GM19395 (cell line): Measurements from ENCODE around the gene STX2.

Source experiments
- ATAC-seq: cut with Tn5 transposase; IDR thresholded peaks from one replicate; pipeline ENCODE4 v1.9.1; 2021; ENCODE audit warnings: mild to moderate bottlenecking, moderate library complexity; ENCODE audit not compliant: unreplicated experiment

Gene STX2

DNA sequence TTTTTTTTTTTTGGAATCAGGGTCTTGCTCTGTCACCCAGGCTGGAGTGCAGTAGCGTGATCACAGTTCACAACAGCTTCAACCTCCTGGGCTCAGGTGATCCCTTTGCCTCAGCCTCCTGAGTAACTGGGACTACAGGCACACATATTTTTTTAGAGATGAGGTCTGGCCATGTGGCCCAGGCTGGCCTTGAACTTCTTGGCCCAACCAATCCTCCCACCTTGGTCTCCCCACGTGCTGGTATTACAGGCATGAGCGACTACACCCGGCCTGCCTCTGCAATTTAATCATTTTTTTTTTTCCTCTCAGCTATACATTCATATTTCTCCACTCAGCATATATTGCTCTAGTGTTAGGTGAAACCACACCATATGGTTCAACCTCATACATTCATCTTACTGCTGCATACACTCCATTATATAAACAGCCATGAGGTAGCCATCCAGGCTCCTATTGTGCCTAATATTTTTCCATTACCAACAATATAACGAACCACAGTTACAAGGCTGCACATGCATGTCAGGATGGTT lies 7.1 kb downstream of the STX2 start:
- ATAC-seq, result no peak

DNA sequence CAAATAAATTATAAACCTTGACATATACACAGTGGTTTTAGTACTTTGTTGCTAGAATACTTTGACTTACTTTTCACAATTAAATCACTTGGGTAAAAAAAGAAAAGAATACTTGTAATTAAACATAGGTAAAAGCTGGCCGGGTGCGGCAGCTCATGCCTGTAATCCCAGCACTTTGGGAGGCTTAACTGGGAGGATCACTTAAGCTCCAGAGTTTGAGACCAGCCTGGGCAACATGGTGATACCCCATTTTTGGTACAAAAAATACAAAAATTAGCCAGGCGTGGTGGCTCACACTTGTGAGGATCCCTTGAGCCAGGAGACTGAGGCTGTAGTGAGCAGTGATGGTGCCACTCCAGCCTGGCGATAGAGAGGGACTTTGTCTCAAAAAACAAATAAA lies 7.8 kb downstream of the STX2 start:
- ATAC-seq, result no peak

DNA sequence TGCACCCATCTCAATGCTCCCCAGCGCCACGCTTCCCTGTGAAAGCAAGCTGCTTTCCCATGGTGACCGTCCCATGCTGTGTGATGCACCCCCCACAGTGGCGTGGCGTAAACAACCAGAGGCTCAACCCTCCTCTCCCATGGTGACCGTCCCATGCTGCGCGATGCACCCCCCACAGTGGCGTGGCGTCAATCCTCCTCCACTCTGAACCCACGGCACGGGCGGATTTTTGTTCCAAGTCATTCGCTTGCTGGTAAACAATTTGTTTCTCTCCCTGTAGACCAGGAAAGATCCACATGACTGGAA lies 8.9 kb downstream of the STX2 start:
- no peak for ATAC-seq

DNA sequence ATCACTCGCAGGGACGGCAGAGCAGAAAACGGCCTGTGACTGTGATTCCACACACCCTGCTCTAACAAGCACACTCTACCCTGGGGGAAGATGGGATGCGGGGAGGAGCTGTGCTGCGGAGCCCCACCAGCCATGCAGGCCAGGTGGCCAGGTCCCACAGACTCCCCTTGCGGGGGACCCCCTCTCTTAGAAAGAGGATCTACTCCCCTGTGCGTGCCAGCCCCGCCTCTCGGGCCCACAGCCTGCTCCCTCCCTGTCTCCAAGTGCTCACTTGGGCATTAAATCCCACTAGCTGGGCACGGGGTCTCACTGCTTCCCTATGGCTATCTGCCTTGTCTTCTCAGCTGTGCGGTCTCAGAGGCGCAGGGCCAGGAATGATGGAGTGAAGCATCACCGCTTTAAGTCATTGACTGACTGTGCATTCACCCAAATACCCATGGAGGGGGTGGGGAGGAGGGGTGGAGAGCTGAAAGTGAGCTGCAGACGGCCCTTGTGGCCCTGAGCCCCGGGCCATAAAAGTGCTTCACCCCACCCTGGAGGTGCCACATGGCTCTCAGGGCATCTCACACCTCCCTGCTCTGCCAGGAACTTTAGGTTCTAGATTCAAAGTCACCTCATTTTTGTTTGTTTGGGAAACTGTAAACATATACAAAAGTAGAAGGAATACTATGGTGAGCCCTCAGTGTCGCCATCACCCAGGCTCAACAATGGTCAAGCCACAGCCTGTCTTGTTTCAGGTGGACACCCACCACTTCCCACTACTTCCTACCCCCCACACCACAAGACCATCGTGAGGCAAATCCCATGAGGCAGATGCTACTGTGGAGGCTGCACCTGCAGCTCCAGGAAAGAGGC lies 9.4 kb downstream of the STX2 start:
- ATAC-seq, result no peak

DNA sequence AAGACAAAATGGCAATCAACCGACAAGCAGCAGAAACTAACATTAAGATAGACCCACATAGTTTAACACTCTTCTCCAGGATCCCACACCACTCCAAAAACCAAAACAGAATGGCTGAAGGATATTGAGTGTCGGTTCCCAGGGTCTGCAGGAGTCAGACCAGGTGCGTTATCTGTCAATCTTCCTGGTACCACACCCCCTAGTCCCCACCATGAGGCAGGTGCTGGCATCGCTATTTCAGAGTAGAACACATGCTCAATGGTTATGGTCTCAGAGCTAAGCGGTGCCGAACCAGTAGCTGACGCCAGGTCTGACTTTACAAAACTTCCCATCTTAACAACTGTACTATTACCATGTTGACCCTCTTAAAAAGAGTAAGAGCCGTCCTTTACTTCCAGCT lies 10.2 kb downstream of the STX2 start:
- no peak for ATAC-seq

DNA sequence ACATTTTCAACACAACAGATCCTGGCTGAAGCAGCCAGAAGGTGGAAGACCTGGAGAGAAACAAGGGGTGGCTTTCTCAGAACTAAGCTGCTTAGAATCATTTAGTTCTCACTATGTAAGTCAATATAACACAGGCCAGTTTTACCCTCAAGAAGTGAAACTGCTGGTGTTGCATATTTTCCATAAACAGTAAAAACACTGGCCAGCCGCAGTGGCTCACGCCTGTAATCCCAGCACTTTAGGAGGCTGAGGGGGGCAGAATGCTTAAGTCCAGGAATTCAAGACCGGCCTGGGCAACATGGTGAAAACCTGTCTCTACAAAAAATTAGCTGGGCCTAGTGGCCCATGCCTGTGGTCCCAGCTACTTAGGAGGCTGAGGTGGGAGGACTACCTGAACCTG lies 11.6 kb downstream of the STX2 start:
- no peak for ATAC-seq

DNA sequence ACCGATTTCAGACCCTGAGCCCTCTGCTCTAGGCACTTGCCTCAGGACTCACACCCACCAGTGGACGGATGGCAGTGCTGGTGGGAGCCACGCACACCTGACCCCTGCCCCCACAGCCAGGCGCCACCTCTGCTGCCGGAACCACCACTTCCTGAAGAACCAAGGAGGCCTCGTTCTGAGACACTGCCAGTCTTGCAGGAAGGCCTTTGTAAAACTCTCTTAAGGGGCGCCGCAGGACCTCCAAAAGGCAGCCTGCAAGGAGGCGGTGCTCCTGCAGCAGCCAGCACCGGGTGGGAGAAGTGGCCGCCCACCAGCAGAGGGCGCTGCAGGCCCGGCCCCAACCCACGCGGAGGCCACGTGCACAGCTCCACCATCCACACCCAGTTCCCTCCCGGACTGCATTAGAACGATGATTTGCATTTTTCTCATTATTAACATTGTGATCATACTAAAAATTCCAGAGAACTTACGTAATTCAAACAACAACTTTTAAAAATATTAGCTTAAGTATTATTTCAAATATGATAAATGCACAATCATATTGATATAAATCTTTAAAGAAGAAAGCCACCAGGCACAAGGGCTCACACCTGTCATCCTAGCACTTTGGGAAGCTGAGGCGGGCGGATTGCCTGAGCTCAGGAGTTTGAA lies 12.8 kb downstream of the STX2 start:
- no peak for ATAC-seq

DNA sequence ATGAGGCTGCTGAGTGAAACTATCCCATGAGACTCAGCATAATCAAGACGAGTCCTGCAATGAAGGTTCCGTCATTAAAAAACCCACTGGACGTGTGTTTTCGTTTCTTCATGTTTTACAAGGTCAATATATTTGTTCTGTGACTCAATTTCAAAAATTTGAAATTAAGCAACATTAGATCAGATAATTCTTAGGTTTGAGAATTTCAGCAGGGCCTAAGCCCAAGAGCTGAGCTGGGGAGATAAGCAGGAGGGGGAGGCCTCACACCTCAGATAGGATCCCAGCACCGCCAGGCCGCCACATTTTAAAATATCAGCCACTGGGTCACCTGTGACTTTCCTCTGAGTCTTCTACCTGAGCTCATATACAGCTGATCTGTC lies 13.3 kb downstream of the STX2 start:
- no peak for ATAC-seq

DNA sequence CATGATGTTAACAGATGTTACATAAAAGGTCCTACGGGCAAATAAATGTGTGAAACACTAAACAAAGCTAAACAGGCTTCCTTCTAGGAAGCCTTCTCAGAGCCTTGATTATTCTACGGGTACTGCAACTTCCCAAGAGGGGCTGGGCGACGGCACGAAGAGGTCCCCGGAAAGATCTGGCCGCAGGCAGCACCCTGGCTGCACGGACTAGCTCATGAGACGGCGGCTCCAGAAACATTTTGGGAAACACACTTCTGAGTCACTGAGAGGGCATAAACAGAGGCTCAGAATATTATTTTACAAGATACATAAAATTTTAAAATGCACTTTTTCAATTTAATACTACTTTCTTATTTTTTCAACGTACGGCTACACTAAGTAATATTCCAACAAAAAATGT lies 19.4 kb downstream of the STX2 start:
- ATAC-seq, result no peak

DNA sequence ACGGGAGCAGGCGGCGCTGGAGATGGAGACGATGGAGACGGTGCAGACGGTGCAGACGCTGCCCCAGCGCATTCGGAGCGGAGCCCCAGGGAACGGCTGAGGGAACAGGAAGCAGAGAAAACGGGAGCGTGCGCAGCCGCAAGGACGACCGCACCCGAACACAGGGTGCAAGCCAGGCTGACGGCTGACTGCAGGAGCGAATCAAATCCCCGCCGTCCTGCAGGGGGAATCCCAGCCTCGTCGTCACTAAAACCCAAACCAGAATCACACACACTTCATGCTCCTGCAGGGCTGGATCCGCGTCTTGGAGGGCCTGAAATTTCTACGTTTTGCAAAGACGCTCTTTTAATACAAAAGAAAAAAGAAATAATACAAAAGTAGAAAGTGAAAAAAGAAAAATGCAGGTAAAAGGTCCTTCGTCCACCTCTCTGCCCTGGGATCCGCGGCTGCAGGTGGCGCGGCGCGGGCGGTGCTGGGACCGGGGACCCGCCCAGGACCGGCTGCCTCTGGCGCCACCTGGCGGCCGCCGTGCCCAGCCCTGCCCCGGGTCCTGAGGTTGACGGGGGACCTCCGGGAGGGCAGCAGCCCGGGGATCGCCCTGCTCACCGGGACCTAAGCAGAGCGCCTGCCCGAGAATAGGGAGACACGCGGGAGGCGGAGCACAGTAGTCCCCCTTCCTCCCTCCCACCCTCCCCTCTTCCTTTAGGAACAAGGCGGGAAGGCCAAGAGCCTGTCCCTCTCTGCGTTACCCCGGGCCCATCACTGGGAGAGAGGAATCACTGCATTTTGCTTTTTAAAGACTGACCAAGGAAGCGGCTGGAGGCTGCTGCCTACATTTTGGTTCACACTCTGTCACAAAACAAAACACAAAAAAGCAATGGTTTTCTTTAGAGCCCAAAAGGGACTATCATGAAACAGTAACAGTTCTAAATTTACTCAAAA lies 20.1 kb downstream of the STX2 start:
- peak; percentile 91 for ATAC-seq

DNA sequence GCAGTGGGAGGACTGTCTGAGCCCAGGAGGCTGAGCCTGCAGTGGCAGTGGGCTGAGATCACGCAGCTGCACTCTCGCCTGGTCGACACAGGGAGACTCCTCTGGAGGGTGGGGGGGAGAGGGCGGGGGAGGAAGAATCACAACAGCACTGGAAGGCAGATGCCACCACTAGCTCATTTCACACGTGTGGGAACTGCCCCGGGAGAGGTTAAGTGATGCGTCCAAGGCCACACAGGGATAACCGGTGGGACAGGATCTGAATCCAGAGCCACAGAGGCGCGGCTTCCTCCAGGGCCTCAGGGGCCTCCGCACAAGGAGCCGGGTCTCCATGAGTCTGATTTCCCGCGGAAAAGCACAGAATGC lies 20.8 kb downstream of the STX2 start:
- no peak for ATAC-seq

DNA sequence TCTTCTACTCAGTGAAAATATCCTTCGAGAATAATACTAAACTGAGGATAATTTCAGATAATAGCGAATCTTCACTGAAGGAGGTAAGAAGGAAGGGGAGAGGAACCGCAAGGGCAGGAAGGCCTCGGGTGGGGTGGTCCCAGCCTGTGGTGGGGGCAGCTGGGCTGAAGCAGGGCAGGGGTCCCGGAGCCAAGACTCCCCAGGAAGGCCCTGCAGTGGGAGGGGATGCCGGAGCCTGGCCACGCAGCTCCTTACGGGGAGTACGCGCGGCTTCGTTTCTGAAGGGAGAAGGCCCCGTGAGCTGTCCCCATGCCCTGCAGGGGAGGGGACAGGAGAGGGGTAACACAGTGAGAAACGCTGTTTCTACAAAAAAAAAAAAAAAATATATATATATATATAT lies 21.2 kb downstream of the STX2 start:
- ATAC-seq, result no peak

DNA sequence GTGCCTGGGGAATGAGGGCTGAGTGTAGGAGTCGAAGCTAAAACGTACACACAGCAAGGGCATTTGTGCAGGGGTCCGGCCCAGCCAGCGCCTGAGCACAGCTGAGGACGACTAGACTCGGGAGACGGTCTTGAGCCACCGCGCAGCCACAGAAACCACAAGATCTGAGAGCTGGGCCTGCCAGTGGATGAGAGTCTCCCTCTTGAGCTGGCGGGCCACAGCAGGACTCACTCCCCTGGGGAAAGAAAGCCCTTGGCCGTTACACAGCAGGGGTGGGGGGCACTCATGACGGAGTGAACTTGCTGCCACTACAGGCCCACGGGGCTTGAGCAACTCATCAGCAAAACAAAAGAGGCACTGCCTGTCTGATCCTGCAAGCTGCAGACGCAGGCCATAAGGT lies 23.0 kb downstream of the STX2 start:
- ATAC-seq, result no peak

DNA sequence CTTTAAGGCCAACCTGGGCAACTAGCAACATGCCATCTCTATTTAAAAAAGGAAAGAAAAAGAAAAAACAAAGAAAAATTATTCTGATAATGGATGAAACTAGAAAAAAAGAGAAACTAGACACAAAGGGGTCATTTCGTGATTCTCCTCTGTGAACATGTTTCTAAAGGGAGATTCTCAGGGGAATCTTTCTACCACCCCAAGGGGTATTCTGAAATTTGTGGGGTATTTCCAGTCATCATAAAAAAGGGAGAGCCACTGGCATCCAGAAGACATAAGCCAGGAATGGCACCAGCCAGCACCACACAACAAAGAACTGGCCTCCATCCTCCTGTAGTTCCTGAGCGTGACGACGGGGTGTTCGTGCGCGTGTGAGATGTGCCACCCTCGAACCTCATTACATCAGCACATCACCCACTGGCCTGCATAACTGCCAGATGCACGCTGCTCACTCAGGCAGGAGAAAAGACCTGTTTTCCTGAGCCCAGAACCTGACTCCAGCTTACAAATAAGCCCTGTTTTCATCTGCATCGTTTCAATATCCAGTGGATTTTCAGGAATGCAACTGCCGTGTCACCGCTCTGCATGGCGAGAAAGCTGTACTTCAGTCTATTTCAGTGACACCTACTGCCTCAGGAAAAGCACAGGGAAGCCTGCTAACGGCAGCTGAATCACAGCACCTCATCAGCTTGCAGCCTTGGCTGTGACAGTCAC lies 23.9 kb downstream of the STX2 start:
- no peak for ATAC-seq

DNA sequence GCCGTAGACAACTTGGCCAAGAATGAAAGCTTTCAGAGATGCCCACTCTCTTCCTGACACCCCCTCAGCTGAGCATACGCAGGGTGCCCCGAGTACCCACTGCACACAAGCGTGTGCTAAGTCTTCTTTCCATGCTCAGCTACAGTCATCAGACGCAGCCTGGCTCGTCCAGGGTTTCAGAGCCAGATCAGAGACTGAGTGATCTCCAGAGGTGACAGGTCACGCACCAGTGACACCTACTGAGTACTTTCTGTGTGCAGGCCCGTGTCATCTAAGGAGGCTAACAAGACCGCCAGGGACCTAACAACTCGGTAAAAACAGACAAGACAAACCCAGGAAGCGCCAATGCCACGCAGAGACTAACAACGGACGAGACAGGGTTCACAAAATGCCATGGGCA lies 25.1 kb downstream of the STX2 start:
- ATAC-seq, result no peak

DNA sequence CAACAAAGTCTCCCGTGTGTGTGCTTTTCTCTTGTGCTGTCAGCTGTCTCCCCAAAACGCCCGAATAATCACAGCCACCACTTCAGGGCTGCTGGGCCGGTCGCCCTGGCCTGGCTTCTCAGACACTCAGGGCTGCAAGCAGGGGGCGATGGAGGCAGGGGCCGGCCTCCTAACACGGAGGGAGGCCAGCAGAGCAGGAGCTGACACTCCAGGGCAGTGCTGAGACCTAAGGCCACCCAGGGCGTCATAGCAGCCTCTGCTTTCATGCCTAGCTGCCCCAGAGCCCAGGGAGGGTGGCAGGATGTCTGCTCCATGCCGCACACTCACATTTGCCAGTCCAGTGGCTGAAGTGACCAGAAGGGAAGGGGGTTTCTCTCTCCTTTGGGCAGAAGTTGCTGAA lies 25.6 kb downstream of the STX2 start:
- no peak for ATAC-seq

DNA sequence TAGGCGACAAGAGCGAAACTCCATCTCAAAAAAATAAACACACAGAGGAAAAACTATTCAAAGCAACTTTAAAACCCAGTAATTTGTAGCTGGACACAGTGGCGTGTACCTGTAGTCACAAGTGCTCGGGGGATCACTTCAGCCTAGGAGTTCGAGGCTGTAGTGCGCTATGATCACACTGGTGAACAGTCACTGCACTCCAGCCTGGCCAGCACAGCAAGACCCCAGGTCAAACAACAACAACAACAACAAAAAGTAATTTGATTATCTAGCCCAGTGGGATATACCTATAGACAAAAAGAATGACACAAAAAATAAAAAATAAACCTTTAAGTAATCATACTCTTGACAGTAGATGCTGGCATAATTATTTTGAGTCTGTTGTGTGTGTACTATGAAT lies 29.3 kb downstream of the STX2 start:
- no peak for ATAC-seq

DNA sequence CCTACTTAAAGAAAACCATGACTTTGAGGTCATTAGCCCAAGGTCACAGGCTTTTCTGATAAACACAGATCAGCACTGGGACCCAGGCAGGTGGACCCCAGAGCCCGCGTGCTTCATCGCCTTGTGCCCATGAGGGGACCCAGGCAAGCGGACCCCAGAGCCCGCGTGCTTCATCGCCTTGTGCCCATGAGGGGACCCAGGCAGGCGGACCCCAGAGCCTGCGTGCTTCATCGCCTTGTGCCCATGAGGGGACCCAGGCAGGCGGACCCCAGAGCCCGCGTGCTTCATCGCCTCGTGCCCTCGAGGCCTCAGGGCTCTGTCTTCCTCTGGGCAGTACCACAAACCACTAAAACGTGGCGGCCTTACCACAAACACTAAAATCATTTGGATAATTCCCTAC lies 31.7 kb downstream of the STX2 start:
- no peak for ATAC-seq

DNA sequence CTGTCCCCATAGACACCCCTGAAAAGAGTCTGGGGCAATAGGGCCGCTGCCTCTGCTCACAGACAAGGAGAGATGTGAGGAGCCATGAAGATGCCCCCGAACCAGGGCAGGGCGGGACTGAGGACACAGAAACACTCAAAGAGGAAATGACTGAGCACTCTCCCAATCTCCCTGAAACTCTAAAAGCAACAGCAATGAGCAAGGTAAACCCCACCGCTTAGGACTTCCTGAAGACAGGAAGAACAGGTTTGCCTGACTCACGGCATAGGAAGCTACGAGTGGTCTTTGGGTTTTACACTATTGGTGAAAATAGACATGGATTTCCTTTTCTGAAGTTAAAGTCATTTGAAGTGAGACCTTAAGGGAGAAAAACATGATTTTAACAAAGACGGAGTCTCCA lies 32.5 kb downstream of the STX2 start:
- ATAC-seq, result no peak

DNA sequence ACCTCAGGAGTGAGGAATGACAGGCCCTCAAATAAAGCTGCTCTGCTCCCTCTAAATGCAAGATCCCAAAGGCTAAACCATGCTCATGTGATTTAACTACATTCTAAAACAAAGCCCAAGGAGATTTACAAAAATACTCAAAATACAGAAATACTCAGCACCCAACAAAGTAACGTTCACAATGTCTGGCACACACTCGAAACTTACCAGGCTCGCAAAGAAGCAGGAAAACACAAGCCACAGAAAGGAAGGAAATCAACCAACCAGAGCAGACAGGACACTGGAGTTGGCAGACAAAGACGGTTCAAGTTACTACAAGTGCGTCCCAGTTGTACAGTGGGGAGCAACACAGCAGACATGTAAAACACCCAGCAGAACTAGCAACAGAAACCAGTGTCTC lies 33.4 kb downstream of the STX2 start:
- no peak for ATAC-seq

DNA sequence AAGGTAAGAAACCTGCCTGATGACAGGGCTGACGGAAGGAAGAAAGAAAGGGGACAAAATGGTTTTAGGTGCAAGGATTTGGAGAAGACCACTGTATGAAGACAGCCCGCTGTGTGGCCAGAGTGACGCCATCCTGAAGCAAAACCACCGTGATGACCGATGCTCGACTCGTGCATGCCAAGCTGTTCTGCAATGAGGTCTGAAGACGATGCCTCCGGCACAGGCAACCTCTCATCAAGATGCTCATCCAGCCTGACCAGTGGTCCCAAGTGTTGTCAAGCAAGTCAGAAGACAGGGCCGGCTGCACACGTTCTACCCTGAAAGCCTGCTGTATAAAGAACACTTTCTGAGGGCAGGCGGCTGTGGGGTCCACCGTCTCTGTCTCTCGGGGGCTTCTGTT lies 34.8 kb downstream of the STX2 start:
- no peak for ATAC-seq
